GM12891 (cell line): ENCODE results near the gene UBAP1L.
"Not testable (repeated sequence)": the region's sequence is repeated elsewhere in the genome, so short reads cannot be mapped to it uniquely, and the experiment has no call there.

ENCODE experiments used
- POLR2A ChIP-seq: IDR thresholded peaks from 2 replicates; pipeline ENCODE4 v1.6.1; 2011; ENCODE audit warnings: low read depth, low read length, control low read depth
- POLR2AphosphoS5 ChIP-seq: IDR thresholded peaks from 2 replicates; pipeline ENCODE4 v1.6.1; 2011; ENCODE audit warnings: low read depth, low read length, control low read depth
- SPI1 ChIP-seq: IDR thresholded peaks from 2 replicates; pipeline ENCODE4 v1.6.1; 2011; ENCODE audit warnings: low read depth, low read length, control low read depth
- TAF1 ChIP-seq: IDR thresholded peaks from 2 replicates; pipeline ENCODE4 v1.6.1; 2011; ENCODE audit warnings: low read depth, low read length, control low read depth

- not testable (repeated sequence) for TF ChIP-seq POLR2A, POLR2AphosphoS5, TAF1, SPI1
These were observed 22.9 kb upstream of the UBAP1L start for GRCh38 chr15:65137893-65138292.
